ENCODE measurements around the gene MEGF11.

DNA sequence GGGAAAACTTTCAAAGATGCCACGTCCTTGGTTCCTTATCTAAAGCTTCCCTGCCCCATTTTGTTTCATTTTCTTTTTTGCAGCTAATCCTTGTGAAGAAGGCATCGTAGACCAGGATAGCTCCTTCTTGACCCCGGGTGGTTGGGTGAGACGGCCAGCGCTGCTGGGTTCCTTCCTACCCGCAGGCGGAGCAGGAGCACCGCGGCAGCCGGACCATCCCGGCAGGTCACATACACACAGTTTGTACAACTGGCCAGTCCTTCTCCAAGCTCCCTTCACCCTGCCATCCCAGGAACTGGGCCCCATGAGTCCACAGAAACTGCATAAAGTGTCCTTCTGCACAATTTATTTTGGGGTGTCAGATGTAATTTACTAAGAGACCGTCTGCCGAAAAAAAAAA lies 83.9 kb downstream of the MEGF11 start:
- TF ChIP-seq, protein P1, sequence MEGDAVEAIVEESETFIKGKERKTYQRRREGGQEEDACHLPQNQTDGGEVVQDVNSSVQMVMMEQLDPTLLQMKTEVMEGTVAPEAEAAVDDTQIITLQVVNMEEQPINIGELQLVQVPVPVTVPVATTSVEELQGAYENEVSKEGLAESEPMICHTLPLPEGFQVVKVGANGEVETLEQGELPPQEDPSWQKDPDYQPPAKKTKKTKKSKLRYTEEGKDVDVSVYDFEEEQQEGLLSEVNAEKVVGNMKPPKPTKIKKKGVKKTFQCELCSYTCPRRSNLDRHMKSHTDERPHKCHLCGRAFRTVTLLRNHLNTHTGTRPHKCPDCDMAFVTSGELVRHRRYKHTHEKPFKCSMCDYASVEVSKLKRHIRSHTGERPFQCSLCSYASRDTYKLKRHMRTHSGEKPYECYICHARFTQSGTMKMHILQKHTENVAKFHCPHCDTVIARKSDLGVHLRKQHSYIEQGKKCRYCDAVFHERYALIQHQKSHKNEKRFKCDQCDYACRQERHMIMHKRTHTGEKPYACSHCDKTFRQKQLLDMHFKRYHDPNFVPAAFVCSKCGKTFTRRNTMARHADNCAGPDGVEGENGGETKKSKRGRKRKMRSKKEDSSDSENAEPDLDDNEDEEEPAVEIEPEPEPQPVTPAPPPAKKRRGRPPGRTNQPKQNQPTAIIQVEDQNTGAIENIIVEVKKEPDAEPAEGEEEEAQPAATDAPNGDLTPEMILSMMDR (IDR thresholded peaks at IDR 0.05), result no peak
- TF ChIP-seq POLR2AphosphoS5 (IDR thresholded peaks at IDR 0.05) (no peak), POLR2A (IDR thresholded peaks at IDR 0.05) (no peak)
